A549 (cell line): ENCODE measurements around the gene KCNK16. TPM values are rescaled to one million over a fixed set of nuclear protein-coding genes. Genes with fewer than 3 reads are reported as not detected.

Source experiments
- ATAC-seq, 2 experiments: fragments of 200-7000 bp in 1 of 2; fragments of >200 bp in 1 of 2; cut with Nextera tagmentation in 1 of 2; cut with Tn5 transposase in 1 of 2; 3 replicates each; pipeline versions ENCODE4 v1.8.0 to v1.9.1; 2018 to 2020; ENCODE audit warnings: mild to moderate bottlenecking in 1 of 2, moderate library complexity in 1 of 2
- CTCF ChIA-PET: fragments of 300-600 bp; sonication (Branson Sonifier 250); formaldehyde crosslinking; extraction: SDS; loops from one replicate; lab custom pipeline; 2021; ENCODE audit warnings: antibody characterized with exemption, inconsistent platforms; lab: Yijun Ruan, JAX
- POLR2A ChIA-PET: fragments of 350-600 bp; formaldehyde crosslinking; extraction: SDS; loops from one replicate; lab custom pipeline; 2021; ENCODE audit warnings: antibody characterized with exemption, inconsistent platforms; lab: Yijun Ruan, JAX
- DNase-seq, 2 experiments: peaks; one replicate each; pipeline versions ENCODE4 v3.0.0 to v3.0.0-alpha.2; 2011 to 2016; ENCODE audit warnings: low read depth in 1 of 2, low spot score in 1 of 2
- FAIRE-seq: peaks from 2 replicates; lab custom pipeline; 2011; peaks lifted over from hg19 to GRCh38; lab: Jason Lieb, UNC
- H3K27ac ChIP-seq, 2 experiments: fragments of >200 bp; sonication (Bioruptor Twin); formaldehyde crosslinking; 3 replicates each; pipeline ENCODE4 v1.5.1; 2016 to 2017
- H3K4me1 ChIP-seq: fragments of >200 bp; sonication (Bioruptor Twin); formaldehyde crosslinking; 3 replicates; pipeline ENCODE4 v1.6.1; 2016
- H3K4me2 ChIP-seq: fragments of >200 bp; sonication (Bioruptor Twin); formaldehyde crosslinking; 3 replicates; pipeline ENCODE4 v1.6.1; 2016
- H3K4me3 ChIP-seq: fragments of >200 bp; sonication (Bioruptor Twin); formaldehyde crosslinking; 3 replicates; pipeline ENCODE4 v1.5.1; 2016
- H3K9me3 ChIP-seq: fragments of >200 bp; sonication (Bioruptor Twin); formaldehyde crosslinking; 3 replicates; pipeline ENCODE4 v1.6.1; 2016
- CHD4 ChIP-seq: fragments of 200-600 bp; sonication (generic); IDR thresholded peaks from 2 replicates; pipeline ENCODE4 v1.6.1; 2016; ENCODE audit warnings: antibody characterized with exemption, mild to moderate bottlenecking, borderline replicate concordance
- CTCF ChIP-seq: fragments of >200 bp; sonication (Bioruptor Twin); formaldehyde crosslinking; IDR thresholded peaks from 3 replicates; pipeline ENCODE4 v1.5.1; 2016
- E2F6 ChIP-seq: IDR thresholded peaks from 2 replicates; pipeline ENCODE4 v1.6.1; 2012; ENCODE audit warnings: low read depth, borderline replicate concordance
- EHF ChIP-seq: fragments of 250-450 bp; sonication (Bioruptor Pico); IDR thresholded peaks from 2 replicates; pipeline ENCODE4 v1.5.0; 2020; ENCODE audit warnings: mild to moderate bottlenecking
- EHMT2 ChIP-seq: fragments of 200-600 bp; sonication (generic); IDR thresholded peaks from 2 replicates; pipeline ENCODE4 v1.6.1; 2016; ENCODE audit warnings: antibody characterized with exemption, low read depth, mild to moderate bottlenecking, moderate library complexity
- ELK1 ChIP-seq: fragments of 150-350 bp; IDR thresholded peaks from 2 replicates; pipeline ENCODE4 v1.6.1; 2014; ENCODE audit warnings: low read depth, mild to moderate bottlenecking, low read length
- FOSL2 ChIP-seq, 2 experiments: fragments of 450-650 bp in 1 of 2; fragments of >200 bp in 1 of 2; sonication (Bioruptor Twin) in 1 of 2; formaldehyde crosslinking; IDR thresholded peaks; 2 replicates each; pipeline versions ENCODE4 v1.5.0 to v1.6.1; 2016 to 2020; ENCODE audit warnings: mild to moderate bottlenecking in 1 of 2, moderate library complexity in 1 of 2
- GATA3 ChIP-seq: IDR thresholded peaks from 2 replicates; pipeline ENCODE4 v1.6.1; 2012; ENCODE audit warnings: borderline replicate concordance
- HDAC2 ChIP-seq: fragments of 200-600 bp; sonication (generic); IDR thresholded peaks from 2 replicates; pipeline ENCODE4 v1.6.1; 2016
- HEYL ChIP-seq: fragments of 250-450 bp; sonication (Bioruptor Pico); IDR thresholded peaks from 2 replicates; pipeline ENCODE4 v1.8.0; 2021; ENCODE audit warnings: mild to moderate bottlenecking, moderate library complexity
- HMGXB4 ChIP-seq: fragments of 250-450 bp; sonication (Bioruptor Pico); IDR thresholded peaks from 2 replicates; pipeline ENCODE4 v1.5.0; 2021; ENCODE audit warnings: mild to moderate bottlenecking, moderate library complexity, borderline replicate concordance
- KDM1A ChIP-seq: fragments of 200-600 bp; sonication (generic); IDR thresholded peaks from 2 replicates; pipeline ENCODE4 v1.6.1; 2016; ENCODE audit warnings: low read depth, mild to moderate bottlenecking
- NFE2L2 ChIP-seq: fragments of 150-350 bp; conservative IDR thresholded peaks from 2 replicates; pipeline ENCODE4 v1.6.1; 2014; ENCODE audit warnings: low read length
- PBX3 ChIP-seq: IDR thresholded peaks from 2 replicates; pipeline ENCODE4 v1.6.1; 2012
- POLR2AphosphoS2 ChIP-seq: conservative IDR thresholded peaks from 2 replicates; pipeline ENCODE4 v1.6.1; 2012; ENCODE audit warnings: low read length, improper control_type of control experiment, inconsistent platforms
- REST ChIP-seq: fragments of 200-600 bp; sonication (generic); IDR thresholded peaks from 2 replicates; pipeline ENCODE4 v1.6.1; 2016; ENCODE audit warnings: antibody characterized with exemption, mild to moderate bottlenecking, moderate library complexity
- RFX5 ChIP-seq: fragments of 450-650 bp; IDR thresholded peaks from 2 replicates; pipeline ENCODE4 v1.7.1; 2014; ENCODE audit warnings: antibody characterized with exemption, mild to moderate bottlenecking, moderate library complexity
- SREBF2 ChIP-seq: fragments of 450-650 bp; IDR thresholded peaks from 2 replicates; pipeline ENCODE4 v1.6.1; 2014; ENCODE audit warnings: mild to moderate bottlenecking, moderate library complexity
- TFCP2L1 ChIP-seq: fragments of 250-450 bp; sonication (Bioruptor Pico); IDR thresholded peaks from 2 replicates; pipeline ENCODE4 v1.5.0; 2021; ENCODE audit warnings: mild to moderate bottlenecking
- ZSCAN20 ChIP-seq: fragments of 250-450 bp; sonication (Bioruptor Pico); IDR thresholded peaks from 2 replicates; pipeline ENCODE4 v1.8.0; 2022; ENCODE audit warnings: mild to moderate bottlenecking, moderate library complexity
- WGBS: methylation state at CpG from one replicate; pipeline ENCODE4 v1.1.6; 2017; ENCODE audit errors: missing lambda C conversion rate; 5-methylcytosine and 5-hydroxymethylcytosine counted together
- polyA plus RNA-seq, 4 experiments: library from polyadenylated mRNA; depleted of rRNA in 3 of 4; stranded (reverse); fragments of >200 nt; fragmentation: RNase III in 1 of 4; extraction: RNeasy Plus Mini Kit Qiagen cat#74134 plus additional on column Dnase treatment in 1 of 4; gene quantifications; 2 replicates in 3 of 4; 3 replicates in 1 of 4; pipeline ENCODE4 v1.2.3, GENCODE V29; 2011 to 2017

The KCNK16 gene
- polyA plus RNA-seq, 2 of the 4 experiments (the other 2 are of a cell fraction): not detected

GRCh38 chr6:39273406-39273821 is 49.1 kb downstream of the KCNK16 start:
- no peak for TF ChIP-seq NFE2L2
- TF ChIP-seq GATA3: no peak
- no peak for TF ChIP-seq ELK1
- no peak for TF ChIP-seq ZSCAN20 (CRISPR knock-in tag)
- no peak for TF ChIP-seq SREBF2
- TF ChIP-seq HEYL (CRISPR knock-in tag): no peak
- TF ChIP-seq CTCF: no peak
- TF ChIP-seq KDM1A: no peak
- no peak for TF ChIP-seq FOSL2 (IDR thresholded peaks at IDR 0.05)
- TF ChIP-seq FOSL2 (CRISPR knock-in tag; IDR thresholded peaks at IDR 0.05): no peak
- TF ChIP-seq RFX5: no peak
- TF ChIP-seq REST: no peak
- no peak for TF ChIP-seq HMGXB4 (CRISPR knock-in tag)
- no peak for TF ChIP-seq EHF
- no peak for TF ChIP-seq PBX3
- no peak for TF ChIP-seq EHMT2
- TF ChIP-seq E2F6: no peak
- TF ChIP-seq CHD4: no peak
- no peak for TF ChIP-seq POLR2AphosphoS2
- TF ChIP-seq TFCP2L1 (CRISPR knock-in tag): no peak
- TF ChIP-seq HDAC2: no peak
- TF ChIP-seq, all 56 proteins: peak for 0
- ATAC-seq (no peak), FAIRE-seq (no peak)

More at GRCh38 chr6:39273406-39273821, 49.1 kb downstream of the KCNK16 start:
- Histone ChIP-seq H3K9me3 (no peaks in the 10 kb centered on the region), H3K4me2 (no peak overlapping the region), H3K4me1 (no peaks in the 10 kb centered on the region), H3K4me3 (no peak overlapping the region), H3K27ac (no peak overlapping the region)
- ChIA-PET POLR2A (no interaction called here), CTCF (no interaction called here)
- 62% methylated on average over 6 of the region's 6 CpGs for WGBS
- no peak for DNase-seq
